ENCODE measurements around the gene STK32C.

DNA sequence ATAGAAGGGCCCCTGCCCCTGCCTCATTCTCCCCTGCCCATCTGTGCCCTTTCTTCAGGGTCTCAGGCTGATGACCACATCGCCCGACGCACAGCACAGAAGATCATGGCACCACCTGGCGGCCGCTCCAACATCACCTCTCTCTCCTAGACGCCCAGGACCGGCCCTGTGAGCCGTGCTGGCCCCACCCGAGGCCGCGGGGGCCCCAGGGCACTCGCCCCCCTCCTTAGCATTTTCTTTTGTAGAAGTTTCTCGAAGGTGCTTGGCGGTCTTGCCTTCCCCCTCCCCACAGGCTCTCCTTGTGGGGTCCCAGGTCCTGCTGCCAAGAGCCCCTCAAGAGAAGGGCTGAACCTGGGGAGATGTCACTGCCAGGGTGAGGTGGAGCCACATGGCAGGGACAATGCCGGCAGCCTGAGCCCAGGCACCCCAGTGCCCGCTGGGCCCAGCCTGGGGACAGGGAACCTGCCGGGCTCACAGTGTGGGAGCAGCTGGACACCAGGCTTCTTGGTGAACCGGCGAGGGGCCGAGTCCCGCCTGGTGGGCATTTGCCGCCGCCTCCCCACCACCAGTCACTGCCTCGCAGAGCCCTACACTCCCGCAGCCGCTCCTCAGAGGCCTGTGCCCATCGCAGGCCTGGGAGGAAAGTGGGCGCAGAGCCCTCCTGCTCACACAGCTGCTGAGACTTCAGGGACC is 102.8 kb downstream of the STK32C start:
- TF ChIP-seq RAD21 (conservative IDR thresholded peaks at IDR 0.05 in 1 of 2, IDR thresholded peaks at IDR 0.05 in 1 of 2) (peak in 1 of 2 experiments; percentile 4; a peak in 1 of 5 replicates), JUN (IDR thresholded peaks at IDR 0.05) (no peak), EP300 (IDR thresholded peaks at IDR 0.05) (no peak)
- TF ChIP-seq, protein P1, sequence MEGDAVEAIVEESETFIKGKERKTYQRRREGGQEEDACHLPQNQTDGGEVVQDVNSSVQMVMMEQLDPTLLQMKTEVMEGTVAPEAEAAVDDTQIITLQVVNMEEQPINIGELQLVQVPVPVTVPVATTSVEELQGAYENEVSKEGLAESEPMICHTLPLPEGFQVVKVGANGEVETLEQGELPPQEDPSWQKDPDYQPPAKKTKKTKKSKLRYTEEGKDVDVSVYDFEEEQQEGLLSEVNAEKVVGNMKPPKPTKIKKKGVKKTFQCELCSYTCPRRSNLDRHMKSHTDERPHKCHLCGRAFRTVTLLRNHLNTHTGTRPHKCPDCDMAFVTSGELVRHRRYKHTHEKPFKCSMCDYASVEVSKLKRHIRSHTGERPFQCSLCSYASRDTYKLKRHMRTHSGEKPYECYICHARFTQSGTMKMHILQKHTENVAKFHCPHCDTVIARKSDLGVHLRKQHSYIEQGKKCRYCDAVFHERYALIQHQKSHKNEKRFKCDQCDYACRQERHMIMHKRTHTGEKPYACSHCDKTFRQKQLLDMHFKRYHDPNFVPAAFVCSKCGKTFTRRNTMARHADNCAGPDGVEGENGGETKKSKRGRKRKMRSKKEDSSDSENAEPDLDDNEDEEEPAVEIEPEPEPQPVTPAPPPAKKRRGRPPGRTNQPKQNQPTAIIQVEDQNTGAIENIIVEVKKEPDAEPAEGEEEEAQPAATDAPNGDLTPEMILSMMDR (IDR thresholded peaks at IDR 0.05), result no peak
- TF ChIP-seq, protein P2, sequence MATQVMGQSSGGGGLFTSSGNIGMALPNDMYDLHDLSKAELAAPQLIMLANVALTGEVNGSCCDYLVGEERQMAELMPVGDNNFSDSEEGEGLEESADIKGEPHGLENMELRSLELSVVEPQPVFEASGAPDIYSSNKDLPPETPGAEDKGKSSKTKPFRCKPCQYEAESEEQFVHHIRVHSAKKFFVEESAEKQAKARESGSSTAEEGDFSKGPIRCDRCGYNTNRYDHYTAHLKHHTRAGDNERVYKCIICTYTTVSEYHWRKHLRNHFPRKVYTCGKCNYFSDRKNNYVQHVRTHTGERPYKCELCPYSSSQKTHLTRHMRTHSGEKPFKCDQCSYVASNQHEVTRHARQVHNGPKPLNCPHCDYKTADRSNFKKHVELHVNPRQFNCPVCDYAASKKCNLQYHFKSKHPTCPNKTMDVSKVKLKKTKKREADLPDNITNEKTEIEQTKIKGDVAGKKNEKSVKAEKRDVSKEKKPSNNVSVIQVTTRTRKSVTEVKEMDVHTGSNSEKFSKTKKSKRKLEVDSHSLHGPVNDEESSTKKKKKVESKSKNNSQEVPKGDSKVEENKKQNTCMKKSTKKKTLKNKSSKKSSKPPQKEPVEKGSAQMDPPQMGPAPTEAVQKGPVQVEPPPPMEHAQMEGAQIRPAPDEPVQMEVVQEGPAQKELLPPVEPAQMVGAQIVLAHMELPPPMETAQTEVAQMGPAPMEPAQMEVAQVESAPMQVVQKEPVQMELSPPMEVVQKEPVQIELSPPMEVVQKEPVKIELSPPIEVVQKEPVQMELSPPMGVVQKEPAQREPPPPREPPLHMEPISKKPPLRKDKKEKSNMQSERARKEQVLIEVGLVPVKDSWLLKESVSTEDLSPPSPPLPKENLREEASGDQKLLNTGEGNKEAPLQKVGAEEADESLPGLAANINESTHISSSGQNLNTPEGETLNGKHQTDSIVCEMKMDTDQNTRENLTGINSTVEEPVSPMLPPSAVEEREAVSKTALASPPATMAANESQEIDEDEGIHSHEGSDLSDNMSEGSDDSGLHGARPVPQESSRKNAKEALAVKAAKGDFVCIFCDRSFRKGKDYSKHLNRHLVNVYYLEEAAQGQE (IDR thresholded peaks at IDR 0.05), result no peak

All from A549 (cell line).